Liver (tissue), 9 donors: Measurements from ENCODE around the gene IL17RC. TPM values are rescaled to one million over a fixed set of nuclear protein-coding genes. Genes with fewer than 3 reads are reported as not detected.
A peak's percentile ranks its signal among the peaks of the same experiment; 100 is the strongest.
"Not testable (repeated sequence)": the region's sequence is repeated elsewhere in the genome, so short reads cannot be mapped to it uniquely, and the experiment has no call there.

Experiments
- DNase-seq: peaks from one replicate; pipeline ENCODE4 v3.0.0-alpha.2; 2017; ENCODE audit warnings: low spot score
- H3K27ac ChIP-seq, 2 donors: one replicate each; pipeline ENCODE4 v1.7.0; 2013; ENCODE audit warnings: inconsistent platforms in 2 of 2, low read length in 2 of 2, control low read depth in 1 of 2, low read depth in 1 of 2, mild to moderate bottlenecking in 1 of 2
- H3K27me3 ChIP-seq, 4 donors: one replicate each; pipeline versions ENCODE4 v1.6.1 to v1.7.0; 2013; ENCODE audit warnings: low read length in 3 of 4, inconsistent platforms in 1 of 4, mild to moderate bottlenecking in 1 of 4, moderate library complexity in 1 of 4; ENCODE audit not compliant: control insufficient read depth in 4 of 4, insufficient read depth in 4 of 4
- H3K36me3 ChIP-seq, 4 donors: one replicate each; pipeline versions ENCODE4 v1.6.1 to v1.7.0; 2013; ENCODE audit warnings: low read length in 3 of 4, mild to moderate bottlenecking in 3 of 4, low read depth in 1 of 4, moderate library complexity in 1 of 4; ENCODE audit not compliant: control insufficient read depth in 4 of 4, insufficient read depth in 3 of 4
- H3K4me1 ChIP-seq, 4 donors: one replicate each; pipeline versions ENCODE4 v1.6.1 to v1.7.0; 2013; ENCODE audit warnings: low read length in 3 of 4, mild to moderate bottlenecking in 3 of 4, moderate library complexity in 1 of 4; ENCODE audit not compliant: control insufficient read depth in 4 of 4, insufficient read depth in 4 of 4
- H3K4me3 ChIP-seq, 3 donors: one replicate each; pipeline versions ENCODE4 v1.6.1 to v1.7.0; 2013; ENCODE audit warnings: low read length in 3 of 3, control low read depth in 1 of 3, low read depth in 1 of 3, mild to moderate bottlenecking in 1 of 3
- H3K9ac ChIP-seq, 2 donors: one replicate each; pipeline ENCODE4 v1.7.0; 2013; ENCODE audit warnings: low read length in 2 of 2, mild to moderate bottlenecking in 2 of 2, moderate library complexity in 2 of 2, control low read depth in 1 of 2, low read depth in 1 of 2
- H3K9me3 ChIP-seq, 4 donors: one replicate each; pipeline versions ENCODE4 v1.6.1 to v1.7.0; 2013; ENCODE audit warnings: low read length in 3 of 4; ENCODE audit not compliant: control insufficient read depth in 4 of 4
- ATF3 ChIP-seq: IDR thresholded peaks from 2 replicates; pipeline ENCODE4 v1.6.1; 2016; ENCODE audit warnings: antibody characterized with exemption
- CTCF ChIP-seq: fragments of 150-350 bp; IDR thresholded peaks from 2 replicates; pipeline ENCODE4 v1.5.1; 2017; ENCODE audit warnings: improper control_type of control experiment, low read depth, low read length; ENCODE audit not compliant: missing input control
- EGR1 ChIP-seq, 2 donors: IDR thresholded peaks; 2 replicates each; pipeline ENCODE4 v1.6.1; 2016 to 2018; ENCODE audit warnings: antibody characterized with exemption in 2 of 2, low read depth in 2 of 2
- GABPA ChIP-seq, 2 donors: IDR thresholded peaks in 1 of 2; conservative IDR thresholded peaks in 1 of 2; 2 replicates each; pipeline ENCODE4 v1.6.1; 2016; ENCODE audit warnings: antibody characterized with exemption in 2 of 2, mild to moderate bottlenecking in 1 of 2, moderate library complexity in 1 of 2
- HNF4A ChIP-seq, 2 donors: conservative IDR thresholded peaks; 2 replicates each; pipeline ENCODE4 v1.6.1; 2016; ENCODE audit warnings: antibody characterized with exemption in 2 of 2, mild to moderate bottlenecking in 2 of 2
- HNF4G ChIP-seq: IDR thresholded peaks from 2 replicates; pipeline ENCODE4 v1.6.1; 2016; ENCODE audit warnings: antibody characterized with exemption
- JUND ChIP-seq, 2 donors: IDR thresholded peaks; 2 replicates each; pipeline ENCODE4 v1.6.1; 2016; ENCODE audit warnings: antibody characterized with exemption in 2 of 2
- MAX ChIP-seq: IDR thresholded peaks from 2 replicates; pipeline ENCODE4 v1.6.1; 2016; ENCODE audit warnings: antibody characterized with exemption
- NR2F2 ChIP-seq: IDR thresholded peaks from 2 replicates; pipeline ENCODE4 v1.6.1; 2016; ENCODE audit warnings: antibody characterized with exemption
- RAD21 ChIP-seq, 2 donors: IDR thresholded peaks; 2 replicates each; pipeline ENCODE4 v1.6.1; 2016; ENCODE audit warnings: antibody characterized with exemption in 2 of 2, mild to moderate bottlenecking in 2 of 2
- REST ChIP-seq: IDR thresholded peaks from 2 replicates; pipeline ENCODE4 v1.6.1; 2016; ENCODE audit warnings: antibody characterized with exemption, mild to moderate bottlenecking
- RXRA ChIP-seq, 2 donors: IDR thresholded peaks; 2 replicates each; pipeline ENCODE4 v1.6.1; 2017 to 2018; ENCODE audit warnings: antibody characterized with exemption in 2 of 2, mild to moderate bottlenecking in 1 of 2
- SP1 ChIP-seq: IDR thresholded peaks from 2 replicates; pipeline ENCODE4 v1.6.1; 2018; ENCODE audit warnings: antibody characterized with exemption, mild to moderate bottlenecking
- TAF1 ChIP-seq: conservative IDR thresholded peaks from 2 replicates; pipeline ENCODE4 v1.6.1; 2016; ENCODE audit warnings: antibody characterized with exemption, mild to moderate bottlenecking
- WGBS: extraction: QIAGEN DNeasy Blood & Tissue Kit; methylation state at CpG from one replicate; pipeline ENCODE4 v1.1.7; 2013; 5-methylcytosine and 5-hydroxymethylcytosine counted together
- polyA plus RNA-seq, 2 donors: library from polyadenylated mRNA; stranded (reverse) in 1 of 2; unstranded in 1 of 2; fragments of 200-250 nt in 1 of 2; fragments of >200 nt in 1 of 2; fragmentation: Nextera tagmentation in 1 of 2; extraction: Ambion mirVana in 1 of 2; gene quantifications; one replicate each; pipeline versions ENCODE4 v1.2.1 to v1.2.3, GENCODE V29; 2013 to 2015
- total RNA-seq, 2 donors: library from RNA; depleted of rRNA; stranded (reverse); fragments of >200 nt; gene quantifications; one replicate each; pipeline ENCODE4 v1.2.3, GENCODE V29; 2014
- donor health status: healthy.
- donor health status: healthy.
- donor health status: healthy.
- donor health status: healthy.
- donor health status: healthy.

IL17RC gene
- total and polyA plus RNA-seq, 4 donors = 15.4 to 62.8 (median 25.7) TPM

- peak overlapping the region in 1 of 2 donors; percentile 28 for H3K27ac ChIP-seq
- no peaks in the 10 kb centered on the region for H3K9me3 ChIP-seq
- H3K27me3 ChIP-seq = no peaks in the 10 kb centered on the region
- H3K9ac ChIP-seq = no peak overlapping the region
- H3K4me1 ChIP-seq = peaks cover 12 to 36% (median 24%) of the 10 kb centered on the region in 4 donors
- peaks cover 3 to 10% (median 9%) of the 10 kb centered on the region in 4 donors for H3K36me3 ChIP-seq
- H3K4me3 ChIP-seq = no peak overlapping the region
- WGBS = 84% methylated on average over 1 of the region's 1 CpG
- TF ChIP-seq MAX (no peak), RXRA (IDR thresholded peaks at IDR 0.05) (no peak), RAD21 (IDR thresholded peaks at IDR 0.05) (no peak), HNF4A (conservative IDR thresholded peaks at IDR 0.05) (no peak), EGR1 (IDR thresholded peaks at IDR 0.05; ENCODE audit: low read depth in 2 of 2) (no peak), TAF1 (no peak)
- DNase-seq = no peak
Measured at GRCh38 chr3:9893739-9894138, 23.2 kb upstream of the IL17RC start.

- H3K9me3 ChIP-seq = not testable (repeated sequence)
Measured at GRCh38 chr3:9895715-9896114, 21.2 kb upstream of the IL17RC start.

GRCh38 chr3:9896755-9897407, 20.0 kb upstream of the IL17RC start:
- H3K36me3 ChIP-seq, H3K9ac ChIP-seq, H3K4me3 ChIP-seq, DNase-seq, H3K27me3 ChIP-seq, H3K9me3 ChIP-seq: not testable (repeated sequence)
- H3K4me1 ChIP-seq = peaks cover 11 to 40% (median 31%) of the 10 kb centered on the region in 4 donors
- H3K27ac ChIP-seq = peak overlapping the region; percentile 84 to 88
- TF ChIP-seq HNF4A (conservative IDR thresholded peaks at IDR 0.05) (peak; percentile 72 to 78), SP1 (peak; percentile 76), RXRA (IDR thresholded peaks at IDR 0.05) (peak; percentile 77 to 91), HNF4G (peak; percentile 38)
- 51% methylated on average over 10 of the region's 10 CpGs for WGBS

More at GRCh38 chr3:9895715-9896114, 21.2 kb upstream of the IL17RC start:
- not testable (repeated sequence) for H3K4me3 ChIP-seq, H3K9ac ChIP-seq, H3K36me3 ChIP-seq, H3K27ac ChIP-seq, DNase-seq, H3K27me3 ChIP-seq
- peaks cover 12 to 36% (median 29%) of the 10 kb centered on the region in 4 donors for H3K4me1 ChIP-seq
- WGBS = 95% methylated on average over 3 of the region's 3 CpGs

- peak overlapping the region; percentile 23 to 56 for H3K9ac ChIP-seq
- H3K4me3 ChIP-seq = no peak overlapping the region
- peaks cover 15 to 43% (median 35%) of the 10 kb centered on the region in 4 donors for H3K4me1 ChIP-seq
- no peaks in the 10 kb centered on the region for H3K9me3 ChIP-seq
- WGBS = 20% methylated on average over 4 of the region's 4 CpGs
- no peak for DNase-seq
- H3K27me3 ChIP-seq = no peaks in the 10 kb centered on the region
- H3K27ac ChIP-seq = peak overlapping the region; percentile 84 to 88
- H3K36me3 ChIP-seq = peaks cover 3 to 10% (median 8%) of the 10 kb centered on the region in 4 donors
- TF ChIP-seq ATF3 = no peak
- peak; percentile 37 to 82 for TF ChIP-seq RXRA (IDR thresholded peaks at IDR 0.05)
- peak; percentile 13 for TF ChIP-seq TAF1
- TF ChIP-seq SP1 = peak; percentile 86
- TF ChIP-seq CTCF = no peak
- peak; percentile 68 to 71 for TF ChIP-seq HNF4A (conservative IDR thresholded peaks at IDR 0.05)
- peak in 1 of 2 donors; percentile 71 for TF ChIP-seq JUND (IDR thresholded peaks at IDR 0.05)
- TF ChIP-seq GABPA (IDR thresholded peaks at IDR 0.05 in 1 of 2, conservative IDR thresholded peaks at IDR 0.05 in 1 of 2) = no peak
- TF ChIP-seq HNF4G = no peak
- TF ChIP-seq REST = no peak
- TF ChIP-seq RAD21 (IDR thresholded peaks at IDR 0.05) = peak; percentile 11
- no peak for TF ChIP-seq NR2F2
Measured at GRCh38 chr3:9897408-9898372, 19.2 kb upstream of the IL17RC start.
